GM10266 (cell line): ENCODE data around the gene SBK3.
"Not testable (repeated sequence)": the region's sequence is repeated elsewhere in the genome, so short reads cannot be mapped to it uniquely, and the experiment has no call there.

ENCODE experiments used
- DNase-seq: peaks from one replicate; pipeline ENCODE4 v3.0.0; 2012; ENCODE audit errors: extremely low spot score
- CTCF ChIP-seq: IDR thresholded peaks from 2 replicates; pipeline ENCODE4 v1.5.1; 2012; ENCODE audit warnings: mild to moderate bottlenecking, low read depth; ENCODE audit not compliant: control insufficient read depth, insufficient read depth; ENCODE audit errors: missing control alignments

Gene SBK3

GRCh38 chr19:55535173-55535964 lies 10.0 kb downstream of the SBK3 start:
- no peak for TF ChIP-seq CTCF
- no peak for DNase-seq

GRCh38 chr19:55534280-55534679 lies 11.1 kb downstream of the SBK3 start:
- not testable (repeated sequence) for DNase-seq

- DNase-seq = no peak
Observed at GRCh38 chr19:55530996-55531395, 14.3 kb downstream of the SBK3 start.

GRCh38 chr19:55529636-55530234 lies 15.6 kb downstream of the SBK3 start:
- no peak for DNase-seq
- no peak for TF ChIP-seq CTCF

More at GRCh38 chr19:55530996-55531395, 14.3 kb downstream of the SBK3 start:
- no peak for TF ChIP-seq CTCF

- no peak for DNase-seq
- TF ChIP-seq CTCF = no peak
Observed at GRCh38 chr19:55528030-55528803, 17.1 kb downstream of the SBK3 start.

- no peak for DNase-seq
- TF ChIP-seq CTCF = no peak
Observed at GRCh38 chr19:55527197-55528029, 17.9 kb downstream of the SBK3 start.

GRCh38 chr19:55526216-55527196 lies 18.8 kb downstream of the SBK3 start:
- no peak for DNase-seq

More at GRCh38 chr19:55526216-55527196, 18.8 kb downstream of the SBK3 start:
- no peak for TF ChIP-seq CTCF
